Stimulated activated CD4-positive, alpha-beta T cell treated with anti-CD3 and anti-CD28 coated beads, Interleukin-2, amount 100 ng/mL, for 48 hours (primary cell): ENCODE results near the gene C11orf42.

Source experiments
- DNase-seq, 2 donors: peaks; one replicate each; pipeline ENCODE4 v3.0.0-alpha.2; 2020

Gene C11orf42

DNA sequence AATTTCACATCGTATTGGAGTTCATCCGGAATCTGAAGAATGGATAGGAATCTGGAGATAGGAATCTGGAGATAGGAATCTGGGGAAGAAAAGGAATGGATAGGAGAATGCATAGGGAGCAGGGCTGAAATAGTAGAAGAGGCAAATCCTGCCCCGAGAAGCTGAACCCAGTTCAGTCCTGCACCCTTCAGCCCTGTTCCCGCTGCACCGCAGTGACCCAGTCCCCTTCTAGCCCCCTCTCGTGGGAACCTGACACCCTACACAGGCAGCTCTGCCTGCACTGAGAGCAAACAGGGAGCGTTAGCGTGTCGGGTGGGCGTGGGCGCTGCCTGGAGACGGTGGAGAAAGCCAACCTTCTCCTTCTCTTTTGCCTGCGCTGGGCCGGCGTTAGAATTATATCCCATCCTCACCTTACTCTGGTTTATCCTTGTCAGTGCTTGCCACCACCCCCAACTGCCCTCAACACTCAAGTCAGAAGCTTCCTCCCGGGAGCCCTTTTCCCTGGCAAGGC is 53.3 kb downstream of the C11orf42 start:
- DNase-seq, result no peak

DNA sequence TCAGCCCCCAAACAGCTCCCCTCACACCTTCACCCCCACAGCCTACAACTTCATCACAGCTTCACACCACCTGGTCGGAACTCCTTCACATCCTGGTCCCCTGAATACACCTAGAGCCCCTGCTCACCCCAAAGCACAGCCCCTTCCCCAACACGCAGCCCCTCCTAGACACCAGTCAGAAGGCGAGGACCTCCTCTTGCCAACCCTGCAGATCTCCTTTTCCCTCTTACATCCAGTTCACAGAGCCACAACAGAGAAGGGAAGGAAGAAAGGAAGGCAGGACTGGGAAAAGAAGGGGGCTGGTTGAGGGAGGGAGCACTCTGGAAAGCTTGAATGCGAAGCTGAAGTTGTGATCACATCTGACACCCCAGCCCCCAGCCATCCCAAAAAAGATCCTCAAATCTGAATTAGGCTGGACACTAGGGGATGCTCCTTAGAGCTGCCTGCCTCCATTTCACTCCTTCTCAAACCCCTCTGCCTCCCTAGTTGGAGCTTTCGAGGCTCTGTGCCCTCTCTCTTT is 54.9 kb downstream of the C11orf42 start:
- no peak for DNase-seq
